PC-3 (cell line): Measurements from ENCODE around the gene SNX17. TPM values are rescaled to one million over a fixed set of nuclear protein-coding genes. Genes with fewer than 3 reads are reported as not detected.
"Not testable (repeated sequence)": the region's sequence is repeated elsewhere in the genome, so short reads cannot be mapped to it uniquely, and the experiment has no call there.

ENCODE experiments used
- ATAC-seq: fragments of 200-7000 bp; cut with Tn5 transposase; 2 replicates; pipeline ENCODE4 v1.9.1; 2020; ENCODE audit warnings: mild to moderate bottlenecking, moderate library complexity
- BruUV-seq: library from RNA; stranded (reverse); fragments of 400-500 nt; replicated peaks from 2 replicates; lab custom pipeline; 2021; lab: Mats Ljungman, UMichigan
- CTCF ChIA-PET: fragments of 300-600 bp; sonication (Branson Sonifier 250); formaldehyde crosslinking; loops from one replicate; lab custom pipeline; 2022; ENCODE audit warnings: antibody characterized with exemption; lab: Charles Lee
- POLR2A ChIA-PET: fragments of 300-600 bp; sonication (Branson Sonifier 250); formaldehyde crosslinking; loops from one replicate; lab custom pipeline; 2022; ENCODE audit warnings: antibody characterized with exemption; ENCODE audit not compliant: unreplicated experiment; lab: Charles Lee
- DNase-seq: peaks from one replicate; pipeline ENCODE4 v3.0.0-alpha.2; 2015
- H2AFZ ChIP-seq: fragments of 300-600 bp; sonication (generic); 2 replicates; pipeline ENCODE4 v1.6.0; 2016; ENCODE audit warnings: antibody characterized with exemption, low read length
- H3F3A ChIP-seq: fragments of 300-600 bp; sonication (generic); one replicate; pipeline ENCODE4 v1.6.0; 2017; ENCODE audit warnings: antibody characterized with exemption, low read length, control low read depth, mild to moderate bottlenecking; ENCODE audit not compliant: unreplicated experiment
- H3K27ac ChIP-seq: fragments of 300-600 bp; sonication (generic); 2 replicates; pipeline ENCODE4 v1.5.1; 2016; ENCODE audit warnings: mild to moderate bottlenecking, low read length
- H3K27me3 ChIP-seq: fragments of 300-600 bp; sonication (generic); 2 replicates; pipeline ENCODE4 v1.6.1; 2016; ENCODE audit warnings: low read length, mixed read lengths
- H3K36me3 ChIP-seq: fragments of 300-600 bp; sonication (generic); 2 replicates; pipeline ENCODE4 v1.6.1; 2016; ENCODE audit warnings: low read depth, mixed run types, low read length, mixed read lengths
- H3K4me1 ChIP-seq: fragments of 300-600 bp; sonication (generic); 2 replicates; pipeline ENCODE4 v1.5.1; 2016; ENCODE audit warnings: low read length; ENCODE audit not compliant: insufficient read depth
- H3K4me2 ChIP-seq: fragments of 300-600 bp; sonication (generic); 2 replicates; pipeline ENCODE4 v1.6.0; 2016; ENCODE audit warnings: low read length
- H3K4me3 ChIP-seq: fragments of 300-600 bp; sonication (generic); 2 replicates; pipeline ENCODE4 v1.5.1; 2016; ENCODE audit warnings: mild to moderate bottlenecking, low read length, mixed read lengths
- H3K79me2 ChIP-seq: fragments of 300-600 bp; sonication (generic); 2 replicates; pipeline ENCODE4 v1.6.1; 2017; ENCODE audit warnings: low read length, mixed read lengths
- H3K9ac ChIP-seq: fragments of 300-600 bp; sonication (generic); 2 replicates; pipeline ENCODE4 v1.6.0; 2016; ENCODE audit warnings: mild to moderate bottlenecking, low read length
- H3K9me2 ChIP-seq: fragments of 300-600 bp; sonication (generic); replicated peaks from 2 replicates; pipeline ENCODE4 v1.6.1; 2016; ENCODE audit warnings: mixed run types, low read length, mixed read lengths
- H3K9me3 ChIP-seq: fragments of 300-600 bp; sonication (generic); 2 replicates; pipeline ENCODE4 v1.6.1; 2016; ENCODE audit warnings: low read length, mixed read lengths
- H4K20me1 ChIP-seq: fragments of 300-600 bp; sonication (generic); 2 replicates; pipeline ENCODE4 v1.6.1; 2016; ENCODE audit warnings: low read length, mixed read lengths
- EZH2 ChIP-seq: fragments of 300-600 bp; sonication (generic); IDR thresholded peaks from one replicate; pipeline ENCODE4 v1.6.1; 2017; ENCODE audit warnings: antibody characterized with exemption, mild to moderate bottlenecking, low read length; ENCODE audit not compliant: unreplicated experiment
- EZH2phosphoT487 ChIP-seq: fragments of 300-600 bp; sonication (generic); IDR thresholded peaks from 2 replicates; pipeline ENCODE4 v1.6.1; 2018; ENCODE audit warnings: mild to moderate bottlenecking, antibody characterized with exemption, low read length, borderline replicate concordance
- intact Hi-C: fragments of 100-400 bp; cut with micrococcal nuclease; formaldehyde crosslinking; loops from 2 replicates; pipeline ENCODE4 v1.9.0; 2023
- total RNA-seq: library from RNA; depleted of rRNA; stranded (reverse); fragments of >200 nt; gene quantifications from 2 replicates; pipeline ENCODE4 v1.2.3, GENCODE V29; 2014
- TF ChIP-seq, protein P1 (sequence below): fragments of 300-600 bp; sonication (generic); conservative IDR thresholded peaks from 2 replicates; pipeline ENCODE4 v1.5.1; 2017; ENCODE audit warnings: antibody characterized with exemption, low read depth, mild to moderate bottlenecking, low read length

The SNX17 gene
- total RNA-seq, 1 experiment from 2014 or later: 110 TPM

DNA sequence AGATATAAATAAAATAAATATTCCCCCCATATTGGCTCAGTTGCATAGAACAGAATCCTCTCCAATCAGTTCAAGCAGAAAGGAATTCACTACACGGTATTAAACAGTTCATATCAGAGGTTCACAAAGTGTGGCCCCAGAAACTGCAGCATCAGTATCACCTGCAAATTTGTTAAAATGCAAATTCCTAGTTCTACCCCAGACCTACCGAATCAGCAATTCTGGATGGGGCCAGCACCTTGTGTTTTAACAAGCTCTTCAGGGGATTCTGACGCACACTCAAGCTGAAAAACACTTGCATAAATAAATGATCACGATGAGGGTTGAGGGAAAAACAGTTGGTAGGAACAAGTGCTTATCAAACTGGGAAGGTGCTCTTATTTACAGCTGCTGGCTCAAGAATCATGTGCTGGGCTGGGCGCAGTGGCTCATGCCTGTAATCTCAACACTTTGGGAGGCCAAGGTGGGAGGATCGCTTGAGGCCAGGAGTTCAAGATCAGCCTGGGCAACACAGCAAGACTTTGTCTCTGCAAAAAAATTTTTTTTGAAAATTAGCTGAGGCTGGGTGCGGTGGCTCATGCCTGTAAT, 20.2 kb upstream of the SNX17 start:
- DNase-seq (no peak), ATAC-seq (no peak)
- TF ChIP-seq, protein P1, sequence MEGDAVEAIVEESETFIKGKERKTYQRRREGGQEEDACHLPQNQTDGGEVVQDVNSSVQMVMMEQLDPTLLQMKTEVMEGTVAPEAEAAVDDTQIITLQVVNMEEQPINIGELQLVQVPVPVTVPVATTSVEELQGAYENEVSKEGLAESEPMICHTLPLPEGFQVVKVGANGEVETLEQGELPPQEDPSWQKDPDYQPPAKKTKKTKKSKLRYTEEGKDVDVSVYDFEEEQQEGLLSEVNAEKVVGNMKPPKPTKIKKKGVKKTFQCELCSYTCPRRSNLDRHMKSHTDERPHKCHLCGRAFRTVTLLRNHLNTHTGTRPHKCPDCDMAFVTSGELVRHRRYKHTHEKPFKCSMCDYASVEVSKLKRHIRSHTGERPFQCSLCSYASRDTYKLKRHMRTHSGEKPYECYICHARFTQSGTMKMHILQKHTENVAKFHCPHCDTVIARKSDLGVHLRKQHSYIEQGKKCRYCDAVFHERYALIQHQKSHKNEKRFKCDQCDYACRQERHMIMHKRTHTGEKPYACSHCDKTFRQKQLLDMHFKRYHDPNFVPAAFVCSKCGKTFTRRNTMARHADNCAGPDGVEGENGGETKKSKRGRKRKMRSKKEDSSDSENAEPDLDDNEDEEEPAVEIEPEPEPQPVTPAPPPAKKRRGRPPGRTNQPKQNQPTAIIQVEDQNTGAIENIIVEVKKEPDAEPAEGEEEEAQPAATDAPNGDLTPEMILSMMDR: no peak
- TF ChIP-seq EZH2phosphoT487: no peak
- TF ChIP-seq EZH2: no peak
- no peak overlapping the region for H3K9ac ChIP-seq
- peaks cover 94% of the 10 kb centered on the region for H3K79me2 ChIP-seq
- peaks cover 17% of the 10 kb centered on the region for H4K20me1 ChIP-seq
- peaks cover 17% of the 10 kb centered on the region for H3K4me1 ChIP-seq
- no peaks in the 10 kb centered on the region for H3K9me2 ChIP-seq
- H3K4me2 ChIP-seq: no peak overlapping the region
- H3K27ac ChIP-seq: no peak overlapping the region
- intact Hi-C loops: no loop called here
- H3K4me3 ChIP-seq: no peak overlapping the region
- no peaks in the 10 kb centered on the region for H3K9me3 ChIP-seq
- no TSS peak for BruUV-seq
- H3K36me3 ChIP-seq: peaks cover 2% of the 10 kb centered on the region; the same call in 1 of the 2 replicates
- no peak overlapping the region for H2AFZ ChIP-seq
- no peaks in the 10 kb centered on the region for H3F3A ChIP-seq
- POLR2A ChIA-PET: interaction anchor here (0.6 kb wide), 1 partner anchor 139 kb away, joined by 6 read pairs; no protein-coding TSS in a partner anchor
- H3K27me3 ChIP-seq: no peaks in the 10 kb centered on the region
- CTCF ChIA-PET: no interaction called here

DNA sequence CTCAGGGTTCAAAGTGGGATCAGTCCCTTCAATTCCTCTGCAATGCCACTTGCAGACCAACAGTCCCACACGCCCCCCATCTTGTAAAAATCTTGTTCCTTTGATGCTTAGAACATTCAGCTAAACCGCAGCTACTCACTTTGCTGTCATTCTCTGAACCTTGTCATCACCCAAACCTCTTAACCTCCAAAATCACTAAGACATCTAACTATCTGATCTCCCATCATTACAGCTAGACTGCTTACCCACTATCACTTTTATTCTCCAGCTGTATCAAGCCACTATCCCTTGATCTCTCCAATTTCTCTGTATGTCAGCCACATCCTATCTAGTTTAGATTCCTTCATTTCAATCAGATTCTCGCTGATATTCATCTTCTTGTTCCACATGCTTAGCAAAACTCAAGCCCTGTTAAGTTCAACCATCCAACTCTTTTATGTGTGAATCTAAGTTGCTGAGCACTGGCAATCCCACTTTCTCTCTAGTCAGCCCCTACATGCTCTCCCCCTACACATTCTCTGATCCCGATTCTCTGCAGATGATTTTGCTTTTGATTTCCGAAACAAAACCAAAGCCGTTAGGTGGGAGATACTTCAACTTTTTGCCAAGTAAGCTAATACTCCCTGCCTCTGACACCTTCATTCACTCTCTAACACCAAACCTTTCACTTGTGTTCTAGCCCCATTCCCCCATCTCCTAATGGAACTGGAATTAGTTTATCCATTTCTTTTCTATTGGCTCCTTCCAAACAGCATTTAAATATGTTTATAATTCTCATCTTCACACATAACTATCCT, 18.4 kb upstream of the SNX17 start:
- Histone ChIP-seq H3F3A (no peaks in the 10 kb centered on the region), H3K9me2 (no peaks in the 10 kb centered on the region), H3K9me3 (no peaks in the 10 kb centered on the region), H4K20me1 (peaks cover 16% of the 10 kb centered on the region), H2AFZ (no peak overlapping the region), H3K27ac (no peak overlapping the region), H3K27me3 (no peaks in the 10 kb centered on the region), H3K4me2 (no peak overlapping the region), H3K79me2 (peaks cover 91% of the 10 kb centered on the region), H3K36me3 (peaks cover 2% of the 10 kb centered on the region; the same call in 1 of the 2 replicates), H3K4me3 (no peak overlapping the region), H3K9ac (no peak overlapping the region), H3K4me1 (peaks cover 20% of the 10 kb centered on the region)
- ChIA-PET CTCF (no interaction called here), POLR2A (no interaction called here)
- TF ChIP-seq, protein P1: no peak
- TF ChIP-seq EZH2 (no peak), EZH2phosphoT487 (no peak)
- intact Hi-C loops: no loop called here
- DNase-seq (no peak), ATAC-seq (no peak)
- no TSS peak for BruUV-seq

DNA sequence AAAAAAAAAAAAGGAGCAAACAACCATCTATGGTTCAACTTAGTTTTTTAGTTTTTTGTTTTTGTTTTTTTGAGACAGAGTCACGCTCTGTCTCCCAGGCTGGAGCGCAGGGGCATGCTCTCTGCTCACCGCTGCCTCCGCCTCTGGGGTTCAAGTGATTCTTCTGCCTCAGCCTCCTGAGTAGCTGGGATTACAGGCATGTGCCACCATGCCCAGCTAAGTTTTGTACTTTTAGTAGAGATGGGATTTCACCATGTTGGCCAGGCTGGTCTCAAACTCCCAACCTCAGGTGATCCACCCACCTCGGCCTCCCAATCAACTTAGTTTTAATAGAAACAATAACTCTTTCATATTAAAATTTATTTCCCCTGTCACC, 17.0 kb upstream of the SNX17 start:
- H3K27ac ChIP-seq, BruUV-seq, CTCF ChIA-PET, POLR2A ChIA-PET, H3K27me3 ChIP-seq, H3F3A ChIP-seq, H3K9ac ChIP-seq, H3K9me3 ChIP-seq, H3K4me3 ChIP-seq, H3K36me3 ChIP-seq, intact Hi-C loops, H2AFZ ChIP-seq, ATAC-seq, DNase-seq, H3K9me2 ChIP-seq: not testable (repeated sequence)
- H3K79me2 ChIP-seq: peaks cover 91% of the 10 kb centered on the region
- peak overlapping the region; percentile 91; the same call in 1 of the 2 replicates for H3K4me2 ChIP-seq
- H3K4me1 ChIP-seq: peaks cover 28% of the 10 kb centered on the region
- peaks cover 13% of the 10 kb centered on the region for H4K20me1 ChIP-seq
